Esophagus muscularis mucosa (tissue), 4 donors: ENCODE measurements around the gene PLEKHH1. TPM values are rescaled to one million over a fixed set of nuclear protein-coding genes. Genes with fewer than 3 reads are reported as not detected.

Experiments
- DNase-seq: peaks from one replicate; pipeline ENCODE4 v3.0.0-alpha.2; 2017; ENCODE audit errors: extremely low spot score
- H3K27ac ChIP-seq, 4 donors: fragments of 200-600 bp; sonication (generic); replicated peaks in 1 of 4; 1 replicate in 3 of 4; 2 replicates in 1 of 4; pipeline ENCODE4 v1.5.1; 2016 to 2019; ENCODE audit warnings: mild to moderate bottlenecking in 1 of 4
- H3K27me3 ChIP-seq, 4 donors: fragments of 200-600 bp; sonication (generic); one replicate each; pipeline versions ENCODE4 v1.5.1 to v1.6.0; 2016 to 2019
- H3K36me3 ChIP-seq, 4 donors: fragments of 200-600 bp; sonication (generic); one replicate each; pipeline ENCODE4 v1.5.1; 2016 to 2019
- H3K4me1 ChIP-seq, 4 donors: fragments of 200-600 bp; sonication (generic); one replicate each; pipeline ENCODE4 v1.5.1; 2016 to 2019
- H3K4me3 ChIP-seq, 4 donors: fragments of 200-600 bp; sonication (generic); 1 replicate in 2 of 4; 2 replicates in 2 of 4; pipeline ENCODE4 v1.5.1; 2016 to 2019; ENCODE audit warnings: mild to moderate bottlenecking in 4 of 4, moderate library complexity in 1 of 4
- H3K9me3 ChIP-seq, 4 donors: fragments of 200-600 bp; sonication (generic); 1 replicate in 3 of 4; 2 replicates in 1 of 4; pipeline ENCODE4 v1.5.1; 2016 to 2019
- CTCF ChIP-seq, 3 experiments: fragments of 200-600 bp in 2 of 3; fragments of 450-650 bp in 1 of 3; sonication (generic) in 2 of 3; IDR thresholded peaks; one replicate each; pipeline ENCODE4 v1.5.1; 2017 to 2019; ENCODE audit warnings: antibody characterized with exemption in 3 of 3, mild to moderate bottlenecking in 2 of 3, moderate library complexity in 1 of 3
- EP300 ChIP-seq: sonication (generic); formaldehyde crosslinking; IDR thresholded peaks from one replicate; pipeline ENCODE4 v1.6.1; 2017; ENCODE audit warnings: antibody characterized with exemption
- POLR2A ChIP-seq: fragments of 450-650 bp; IDR thresholded peaks from one replicate; pipeline ENCODE4 v1.6.1; 2017; ENCODE audit warnings: antibody characterized with exemption, moderate library complexity, mild to moderate bottlenecking, low read depth
- POLR2AphosphoS5 ChIP-seq, 2 donors: sonication (generic); formaldehyde crosslinking; IDR thresholded peaks; one replicate each; pipeline ENCODE4 v1.6.1; 2017; ENCODE audit warnings: antibody characterized with exemption in 2 of 2
- WGBS: methylation state at CpG from one replicate; pipeline ENCODE4 v1.1.5; 2018; 5-methylcytosine and 5-hydroxymethylcytosine counted together
- intact Hi-C: fragments of 100-400 bp; cut with DNase I; formaldehyde crosslinking; loops from one replicate; pipeline ENCODE4 v1.15.1; 2023
- total RNA-seq, 4 donors: library from RNA; depleted of rRNA; stranded (reverse); fragments of >200 nt; gene quantifications; one replicate each; pipeline versions ENCODE4 v1.1.0 to v1.2.1, GENCODE V29; 2016

Gene PLEKHH1
- total RNA-seq, 4 donors from 2014 or later: 1.7 to 3.8 (median 2.4) TPM

- TF ChIP-seq EP300: no peak
- TF ChIP-seq CTCF (IDR thresholded peaks at IDR 0.05): no peak
- TF ChIP-seq POLR2A: no peak
- no peak for TF ChIP-seq POLR2AphosphoS5 (IDR thresholded peaks at IDR 0.05)
- no peaks in the 10 kb centered on the region for H3K27me3 ChIP-seq
- no peak overlapping the region for H3K4me3 ChIP-seq
- no peaks in the 10 kb centered on the region for H3K36me3 ChIP-seq
- H3K27ac ChIP-seq: no peak overlapping the region
- H3K4me1 ChIP-seq: peaks cover 6 to 14% (median 13%) of the 10 kb centered on the region in 4 donors
- DNase-seq: no peak
- no peaks in the 10 kb centered on the region for H3K9me3 ChIP-seq
- intact Hi-C loops: no loop called here
Observed at GRCh38 chr14:67627519-67627918, 94.4 kb downstream of the PLEKHH1 start.

- Histone ChIP-seq H3K4me1 (no peaks in the 10 kb centered on the region), H3K4me3 (no peak overlapping the region), H3K27ac (no peak overlapping the region), H3K27me3 (no peaks in the 10 kb centered on the region), H3K9me3 (no peaks in the 10 kb centered on the region), H3K36me3 (no peaks in the 10 kb centered on the region)
- intact Hi-C loops: no loop called here
- DNase-seq: no peak
- WGBS: 92% methylated on average over 4 of the region's 4 CpGs
- TF ChIP-seq POLR2A (no peak), POLR2AphosphoS5 (IDR thresholded peaks at IDR 0.05) (no peak), EP300 (no peak), CTCF (IDR thresholded peaks at IDR 0.05) (no peak)
Observed at GRCh38 chr14:67630186-67630585, 97.1 kb downstream of the PLEKHH1 start.

GRCh38 chr14:67630938-67631337 lies 97.8 kb downstream of the PLEKHH1 start:
- Histone ChIP-seq H3K36me3 (no peaks in the 10 kb centered on the region), H3K4me3 (no peak overlapping the region), H3K4me1 (no peaks in the 10 kb centered on the region), H3K27me3 (no peaks in the 10 kb centered on the region), H3K27ac (no peak overlapping the region), H3K9me3 (no peaks in the 10 kb centered on the region)
- TF ChIP-seq CTCF (IDR thresholded peaks at IDR 0.05) (no peak), EP300 (no peak), POLR2AphosphoS5 (IDR thresholded peaks at IDR 0.05) (no peak), POLR2A (no peak)
- no peak for DNase-seq
- WGBS: 83% methylated on average over 5 of the region's 5 CpGs
- intact Hi-C loops: no loop called here

- no peak for DNase-seq
- WGBS: 92% methylated on average over 5 of the region's 5 CpGs
- intact Hi-C loops: no loop called here
- H3K27ac ChIP-seq: no peak overlapping the region
- no peaks in the 10 kb centered on the region for H3K36me3 ChIP-seq
- H3K4me3 ChIP-seq: no peak overlapping the region
- TF ChIP-seq POLR2A (no peak), CTCF (IDR thresholded peaks at IDR 0.05) (no peak), POLR2AphosphoS5 (IDR thresholded peaks at IDR 0.05) (no peak), EP300 (no peak)
- H3K27me3 ChIP-seq: no peaks in the 10 kb centered on the region
- no peaks in the 10 kb centered on the region for H3K9me3 ChIP-seq
- H3K4me1 ChIP-seq: peaks cover 0 to 2% (median 0%) of the 10 kb centered on the region in 4 donors
Observed at GRCh38 chr14:67633451-67634147, 100.5 kb downstream of the PLEKHH1 start.
